Type B pancreatic cell (in vitro differentiated cells): ENCODE results near the gene GPC6. TPM values are rescaled to one million over a fixed set of nuclear protein-coding genes. Genes with fewer than 3 reads are reported as not detected.

ENCODE experiments used
- DNase-seq: peaks from one replicate; pipeline ENCODE4 v3.0.0; 2021; ENCODE audit warnings: mixed read lengths; ENCODE audit not compliant: unreplicated experiment; ENCODE audit errors: extremely low spot score
- H3K27ac Mint-ChIP-seq: 2 replicates; pipeline ENCODE4 v1.8.0; 2021; ENCODE audit warnings: mild to moderate bottlenecking, mixed read lengths
- H3K27me3 Mint-ChIP-seq: 2 replicates; pipeline ENCODE4 v1.8.0; 2021; ENCODE audit warnings: mixed read lengths
- H3K36me3 Mint-ChIP-seq: 2 replicates; pipeline ENCODE4 v1.8.0; 2021; ENCODE audit warnings: mixed read lengths
- H3K4me1 Mint-ChIP-seq: one replicate; pipeline ENCODE4 v1.8.0; 2021; ENCODE audit warnings: mixed read lengths; ENCODE audit not compliant: unreplicated experiment
- H3K4me3 Mint-ChIP-seq: 2 replicates; pipeline ENCODE4 v1.8.0; 2021; ENCODE audit warnings: mild to moderate bottlenecking, mixed read lengths
- H3K9me3 Mint-ChIP-seq: 2 replicates; pipeline ENCODE4 v1.8.0; 2021; ENCODE audit warnings: mixed read lengths
- total RNA-seq: library from RNA; stranded (reverse); gene quantifications from 2 replicates; pipeline ENCODE4 v1.2.1, GENCODE V29; 2021; ENCODE audit warnings: low replicate concordance
- TF ChIP-seq, protein P1 (sequence below): fragments of 200-600 bp; sonication (generic); conservative IDR thresholded peaks from 2 replicates; pipeline ENCODE4 v1.5.0; 2021; ENCODE audit warnings: antibody characterized with exemption, mild to moderate bottlenecking

GPC6 gene
- total RNA-seq, 1 donor from 2014 or later: 30.5 TPM

- Mint-ChIP-seq H3K4me1 (peaks cover 5% of the 10 kb centered on the region), H3K9me3 (no peaks in the 10 kb centered on the region), H3K27me3 (no peaks in the 10 kb centered on the region), H3K27ac (no peak overlapping the region), H3K4me3 (no peak overlapping the region), H3K36me3 (no peaks in the 10 kb centered on the region)
- no peak for DNase-seq
- TF ChIP-seq, protein P1, sequence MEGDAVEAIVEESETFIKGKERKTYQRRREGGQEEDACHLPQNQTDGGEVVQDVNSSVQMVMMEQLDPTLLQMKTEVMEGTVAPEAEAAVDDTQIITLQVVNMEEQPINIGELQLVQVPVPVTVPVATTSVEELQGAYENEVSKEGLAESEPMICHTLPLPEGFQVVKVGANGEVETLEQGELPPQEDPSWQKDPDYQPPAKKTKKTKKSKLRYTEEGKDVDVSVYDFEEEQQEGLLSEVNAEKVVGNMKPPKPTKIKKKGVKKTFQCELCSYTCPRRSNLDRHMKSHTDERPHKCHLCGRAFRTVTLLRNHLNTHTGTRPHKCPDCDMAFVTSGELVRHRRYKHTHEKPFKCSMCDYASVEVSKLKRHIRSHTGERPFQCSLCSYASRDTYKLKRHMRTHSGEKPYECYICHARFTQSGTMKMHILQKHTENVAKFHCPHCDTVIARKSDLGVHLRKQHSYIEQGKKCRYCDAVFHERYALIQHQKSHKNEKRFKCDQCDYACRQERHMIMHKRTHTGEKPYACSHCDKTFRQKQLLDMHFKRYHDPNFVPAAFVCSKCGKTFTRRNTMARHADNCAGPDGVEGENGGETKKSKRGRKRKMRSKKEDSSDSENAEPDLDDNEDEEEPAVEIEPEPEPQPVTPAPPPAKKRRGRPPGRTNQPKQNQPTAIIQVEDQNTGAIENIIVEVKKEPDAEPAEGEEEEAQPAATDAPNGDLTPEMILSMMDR: no peak
Observed at GRCh38 chr13:93529961-93530360, 303.4 kb downstream of the GPC6 start.

- H3K9me3 Mint-ChIP-seq: no peaks in the 10 kb centered on the region
- H3K36me3 Mint-ChIP-seq: no peaks in the 10 kb centered on the region
- no peak overlapping the region for H3K4me3 Mint-ChIP-seq
- DNase-seq: no peak
- TF ChIP-seq, protein P1: no peak
- H3K4me1 Mint-ChIP-seq: no peaks in the 10 kb centered on the region
- no peaks in the 10 kb centered on the region for H3K27me3 Mint-ChIP-seq
- no peak overlapping the region for H3K27ac Mint-ChIP-seq
Observed at GRCh38 chr13:93534181-93534700, 307.6 kb downstream of the GPC6 start.

DNA sequence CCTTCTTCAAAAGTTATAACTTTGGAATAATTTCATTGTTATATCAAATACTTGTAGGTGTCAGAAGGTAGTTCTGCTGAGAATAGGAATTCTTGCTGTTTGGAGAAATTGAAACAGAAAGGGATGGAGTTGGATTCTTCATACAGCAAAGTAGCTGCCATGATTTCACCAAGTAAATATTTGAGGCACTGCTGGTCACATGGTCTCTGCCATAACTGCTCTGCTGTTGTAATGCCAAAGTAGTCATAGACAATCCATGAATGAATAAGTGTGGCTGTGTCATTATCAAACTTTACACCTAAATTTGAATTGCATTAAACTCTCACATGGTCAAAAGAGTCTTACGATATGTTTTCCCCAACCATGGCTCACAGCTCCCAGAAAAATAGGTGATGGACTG is 308.6 kb downstream of the GPC6 start:
- Mint-ChIP-seq H3K27me3 (no peaks in the 10 kb centered on the region), H3K4me1 (no peaks in the 10 kb centered on the region), H3K9me3 (no peaks in the 10 kb centered on the region), H3K4me3 (no peak overlapping the region), H3K36me3 (no peaks in the 10 kb centered on the region), H3K27ac (no peak overlapping the region)
- TF ChIP-seq, protein P1: no peak
- DNase-seq: no peak

- H3K4me3 Mint-ChIP-seq: no peak overlapping the region
- H3K27ac Mint-ChIP-seq: no peak overlapping the region
- TF ChIP-seq, protein P1: no peak
- H3K9me3 Mint-ChIP-seq: no peaks in the 10 kb centered on the region
- no peaks in the 10 kb centered on the region for H3K4me1 Mint-ChIP-seq
- H3K27me3 Mint-ChIP-seq: no peaks in the 10 kb centered on the region
- no peaks in the 10 kb centered on the region for H3K36me3 Mint-ChIP-seq
- no peak for DNase-seq
Observed at GRCh38 chr13:93539914-93540313, 313.3 kb downstream of the GPC6 start.

DNA sequence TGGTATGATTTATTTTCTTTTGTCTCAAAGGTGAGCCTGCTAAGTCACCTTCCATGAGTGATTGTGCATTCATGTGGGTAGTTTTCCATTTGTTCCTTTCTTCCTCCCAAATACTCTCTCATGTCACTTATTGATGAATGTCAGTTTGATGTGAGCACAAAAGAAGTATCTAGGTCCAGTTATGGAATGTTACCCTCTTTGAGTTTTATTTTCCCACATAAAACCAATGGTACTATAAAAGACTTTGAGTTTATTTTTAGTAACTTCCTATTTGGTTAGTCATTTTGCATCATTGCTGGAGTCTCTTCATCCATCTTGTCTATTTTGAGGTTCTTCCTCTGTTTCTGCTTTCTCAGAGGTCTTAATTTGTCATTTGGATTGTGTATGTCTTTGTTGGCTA is 321.3 kb downstream of the GPC6 start:
- DNase-seq: no peak
- no peak overlapping the region for H3K27ac Mint-ChIP-seq
- TF ChIP-seq, protein P1: no peak

More for the DNA sequence above, 321.3 kb downstream of the GPC6 start:
- H3K4me3 Mint-ChIP-seq: no peak overlapping the region
- peaks cover 3% of the 10 kb centered on the region for H3K36me3 Mint-ChIP-seq
- no peaks in the 10 kb centered on the region for H3K27me3 Mint-ChIP-seq
- H3K9me3 Mint-ChIP-seq: peaks cover 7% of the 10 kb centered on the region
- peaks cover 6% of the 10 kb centered on the region for H3K4me1 Mint-ChIP-seq
